Skeletal muscle satellite cell (primary cell): ENCODE measurements around the gene FRG2. TPM values are rescaled to one million over a fixed set of nuclear protein-coding genes. Genes with fewer than 3 reads are reported as not detected.
"Not testable (repeated sequence)": the region's sequence is repeated elsewhere in the genome, so short reads cannot be mapped to it uniquely, and the experiment has no call there.

Experiments used
- H3K27me3 ChIP-seq: 2 replicates; pipeline ENCODE4 v1.7.0; 2013; ENCODE audit warnings: low read length; ENCODE audit not compliant: control insufficient read depth, insufficient read depth
- H3K36me3 ChIP-seq: 2 replicates; pipeline ENCODE4 v1.7.0; 2013; ENCODE audit warnings: mild to moderate bottlenecking, control low read depth, low read length; ENCODE audit not compliant: insufficient read depth
- H3K4me1 ChIP-seq: 2 replicates; pipeline ENCODE4 v1.7.0; 2013; ENCODE audit warnings: low read length; ENCODE audit not compliant: control insufficient read depth, insufficient read depth
- H3K4me2 ChIP-seq: 2 replicates; pipeline ENCODE4 v1.7.0; 2013; ENCODE audit warnings: mild to moderate bottlenecking, low read length
- H3K4me3 ChIP-seq: 2 replicates; pipeline ENCODE4 v1.7.0; 2013; ENCODE audit warnings: low read length
- H3K9ac ChIP-seq: 2 replicates; pipeline ENCODE4 v1.7.0; 2013; ENCODE audit warnings: mild to moderate bottlenecking, low read depth, low read length, moderate library complexity
- H3K9me3 ChIP-seq: replicated peaks from 2 replicates; pipeline ENCODE4 v1.7.0; 2013; ENCODE audit warnings: mild to moderate bottlenecking, control low read depth, low read length
- total RNA-seq: library from RNA; depleted of rRNA; stranded (reverse); fragments of >200 nt; gene quantifications from 2 replicates; pipeline ENCODE4 v1.2.3, GENCODE V29; 2012; rRNA removed

The FRG2 gene
- not detected in 2 replicates for total RNA-seq

DNA sequence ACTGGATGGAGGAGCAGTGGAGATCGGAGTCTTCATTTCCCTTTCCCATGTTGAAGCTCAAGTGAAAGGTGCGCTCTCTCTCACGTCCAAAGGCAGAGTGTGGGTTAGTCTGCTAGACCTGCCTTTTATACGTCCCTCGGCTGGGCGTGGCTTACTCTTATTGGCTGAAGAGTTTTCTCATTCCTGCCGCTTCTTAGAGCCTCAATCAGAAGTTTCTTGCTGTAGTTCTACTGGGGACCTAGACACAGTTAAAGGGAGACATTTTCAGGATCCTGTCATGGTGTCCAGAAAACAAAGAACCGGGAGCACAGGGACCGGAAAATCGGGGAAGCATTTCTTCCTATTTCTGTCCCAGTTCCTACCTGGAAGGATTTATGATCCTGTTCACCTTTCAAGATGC, at the start of gene FRG2:
TSS of gene FRG2 (minus strand) at position 101 of the 400 bp plus-strand sequence. CDS start at position 49, 52 bp downstream.
- not testable (repeated sequence) for H3K27me3 ChIP-seq, H3K4me1 ChIP-seq, H3K9ac ChIP-seq

DNA sequence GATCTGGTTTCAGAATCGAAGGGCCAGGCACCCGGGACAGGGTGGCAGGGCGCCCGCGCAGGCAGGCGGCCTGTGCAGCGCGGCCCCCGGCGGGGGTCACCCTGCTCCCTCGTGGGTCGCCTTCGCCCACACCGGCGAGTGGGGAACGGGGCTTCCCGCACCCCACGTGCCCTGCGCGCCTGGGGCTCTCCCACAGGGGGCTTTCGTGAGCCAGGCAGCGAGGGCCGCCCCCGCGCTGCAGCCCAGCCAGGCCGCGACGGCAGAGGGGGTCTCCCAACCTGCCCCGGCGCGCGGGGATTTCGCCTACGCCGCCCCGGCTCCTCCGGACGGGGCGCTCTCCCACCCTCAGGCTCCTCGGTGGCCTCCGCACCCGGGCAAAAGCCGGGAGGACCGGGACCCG, 41.3 kb upstream of the FRG2 start:
- not testable (repeated sequence) for H3K36me3 ChIP-seq, H3K27me3 ChIP-seq, H3K4me2 ChIP-seq, H3K4me1 ChIP-seq, H3K9ac ChIP-seq, H3K4me3 ChIP-seq, H3K9me3 ChIP-seq

More for the DNA sequence above, at the start of gene FRG2:
- H3K4me2 ChIP-seq, H3K9me3 ChIP-seq, H3K4me3 ChIP-seq, H3K36me3 ChIP-seq: not testable (repeated sequence)

DNA sequence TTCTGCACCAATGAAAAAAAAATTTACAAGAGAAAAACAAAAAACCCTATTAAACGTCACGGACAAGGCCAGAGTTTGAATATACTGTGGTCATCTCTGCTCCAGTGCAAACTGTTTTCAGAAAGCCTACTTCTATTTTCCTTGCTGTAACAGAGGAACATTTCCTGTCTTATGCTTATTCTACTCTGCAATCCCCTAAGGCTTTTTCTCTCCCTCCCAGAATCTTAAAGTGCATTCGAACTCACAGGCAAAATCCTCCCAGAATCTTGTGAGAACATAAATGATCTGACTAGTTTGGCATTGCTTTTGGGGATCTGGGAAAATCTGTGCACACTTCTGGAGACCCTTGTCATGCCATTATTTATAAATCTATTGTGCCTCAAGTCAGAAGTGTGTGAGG, 37.7 kb upstream of the FRG2 start:
- not testable (repeated sequence) for H3K9me3 ChIP-seq, H3K4me1 ChIP-seq, H3K4me3 ChIP-seq, H3K36me3 ChIP-seq, H3K27me3 ChIP-seq, H3K4me2 ChIP-seq, H3K9ac ChIP-seq

DNA sequence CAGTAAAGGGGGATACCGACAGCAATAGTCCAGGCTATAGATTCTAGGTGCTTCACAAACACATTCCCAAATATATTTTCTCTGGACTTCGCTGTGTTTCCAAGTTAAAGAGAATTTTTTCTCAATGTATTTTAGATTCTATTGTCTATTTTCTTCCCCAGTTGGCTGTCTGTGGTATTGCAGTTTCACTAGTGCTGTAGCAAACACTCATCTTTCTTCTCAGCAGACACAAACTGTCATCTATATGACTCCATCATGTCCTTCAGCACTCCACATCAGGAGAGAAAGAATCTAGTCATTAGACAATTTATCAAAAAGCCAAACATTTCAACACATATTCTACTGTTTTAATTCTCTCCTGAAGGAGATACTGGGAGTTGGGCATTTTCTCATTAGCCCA, 37.3 kb upstream of the FRG2 start, which contains the start of gene DBET:
TSS of gene DBET (plus strand) at position 161 of the 400 bp plus-strand sequence.
- not testable (repeated sequence) for H3K36me3 ChIP-seq, H3K4me3 ChIP-seq, H3K4me1 ChIP-seq, H3K27me3 ChIP-seq, H3K9ac ChIP-seq, H3K9me3 ChIP-seq, H3K4me2 ChIP-seq

DNA sequence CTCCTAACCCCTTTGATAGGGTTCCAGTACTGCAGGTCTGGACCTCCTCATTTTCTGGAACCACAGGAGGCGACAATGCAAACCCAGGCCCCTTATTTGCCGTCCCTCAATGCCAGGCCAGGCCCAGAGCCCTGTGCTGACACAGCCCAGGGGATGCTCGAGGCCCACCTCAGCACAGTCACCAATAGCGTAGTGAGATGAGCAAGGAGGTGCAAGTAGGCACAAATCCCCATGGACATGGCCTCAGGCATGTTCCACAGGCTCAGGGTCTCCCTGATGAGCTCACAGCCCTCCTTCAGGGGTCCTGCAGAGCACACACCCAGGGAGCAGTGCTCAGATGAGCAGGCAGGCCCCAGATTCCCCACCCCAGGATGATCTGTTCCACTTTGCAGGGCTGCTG, 31.9 kb upstream of the FRG2 start:
- H3K27me3 ChIP-seq, result not testable (repeated sequence)

DNA sequence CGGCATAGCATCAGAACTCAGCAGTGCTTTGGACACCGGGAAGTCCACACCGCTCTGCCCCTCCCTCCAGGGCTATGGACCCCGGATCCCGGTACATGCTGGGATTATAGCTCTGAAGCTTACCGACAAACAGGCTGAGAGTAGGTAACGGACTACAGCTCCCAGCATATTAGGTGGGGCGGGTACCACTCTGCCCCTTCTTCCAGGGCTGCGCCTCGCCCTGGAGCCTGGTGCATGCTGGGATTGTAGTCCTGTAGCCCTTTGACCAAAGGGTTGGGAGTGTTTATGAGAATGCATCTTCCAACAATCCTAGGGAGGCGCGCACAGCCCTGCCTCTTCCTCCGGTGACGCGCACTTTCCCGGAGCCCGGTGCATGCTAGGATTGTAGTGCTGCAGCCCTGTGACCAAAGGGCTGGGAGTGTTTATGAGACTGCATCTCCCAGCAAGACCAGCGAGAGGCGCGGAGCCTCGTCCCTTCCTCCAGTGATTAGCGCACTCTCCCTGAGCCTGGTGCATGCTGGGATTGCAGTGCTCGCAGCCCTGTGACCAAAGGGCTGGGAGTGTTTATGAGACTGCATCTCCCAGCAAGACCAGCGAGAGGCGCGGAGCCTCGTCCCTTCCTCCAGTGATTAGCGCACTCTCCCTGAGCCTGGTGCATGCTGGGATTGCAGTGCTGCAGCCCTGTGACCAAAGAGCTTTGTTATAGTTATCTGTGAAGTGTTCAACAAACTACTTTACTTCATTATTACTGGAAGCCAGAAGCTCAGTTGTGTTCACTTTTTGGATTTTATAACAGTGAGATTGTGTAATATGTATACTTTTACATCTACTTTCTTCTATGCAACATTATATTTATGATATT, 22.6 kb upstream of the FRG2 start:
- not testable (repeated sequence) for H3K36me3 ChIP-seq, H3K27me3 ChIP-seq, H3K4me3 ChIP-seq, H3K4me2 ChIP-seq, H3K9me3 ChIP-seq, H3K4me1 ChIP-seq, H3K9ac ChIP-seq

More for the DNA sequence above, 31.9 kb upstream of the FRG2 start:
- not testable (repeated sequence) for H3K4me3 ChIP-seq, H3K4me2 ChIP-seq, H3K36me3 ChIP-seq, H3K9me3 ChIP-seq, H3K4me1 ChIP-seq, H3K9ac ChIP-seq

DNA sequence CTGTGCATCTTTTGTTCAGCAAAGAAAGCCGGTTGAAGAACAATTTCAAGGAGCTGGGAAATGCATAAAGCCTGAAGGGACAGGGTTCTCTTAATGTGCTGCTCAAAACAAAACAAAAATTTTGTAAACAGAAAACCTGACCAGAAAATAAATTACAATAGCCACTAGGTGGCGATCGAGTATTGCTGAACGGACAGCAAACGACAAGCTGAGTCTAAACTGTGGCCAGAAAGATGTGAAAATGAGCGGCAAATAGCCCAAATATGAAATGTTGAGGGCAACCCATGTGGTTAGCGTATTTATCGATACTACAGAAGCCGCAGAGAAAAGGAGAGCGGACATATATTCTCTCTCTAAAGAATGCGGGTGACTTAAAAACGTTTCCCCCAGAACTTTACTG, 20.6 kb upstream of the FRG2 start:
- not testable (repeated sequence) for H3K4me2 ChIP-seq, H3K4me1 ChIP-seq, H3K36me3 ChIP-seq, H3K4me3 ChIP-seq, H3K9me3 ChIP-seq, H3K27me3 ChIP-seq, H3K9ac ChIP-seq

DNA sequence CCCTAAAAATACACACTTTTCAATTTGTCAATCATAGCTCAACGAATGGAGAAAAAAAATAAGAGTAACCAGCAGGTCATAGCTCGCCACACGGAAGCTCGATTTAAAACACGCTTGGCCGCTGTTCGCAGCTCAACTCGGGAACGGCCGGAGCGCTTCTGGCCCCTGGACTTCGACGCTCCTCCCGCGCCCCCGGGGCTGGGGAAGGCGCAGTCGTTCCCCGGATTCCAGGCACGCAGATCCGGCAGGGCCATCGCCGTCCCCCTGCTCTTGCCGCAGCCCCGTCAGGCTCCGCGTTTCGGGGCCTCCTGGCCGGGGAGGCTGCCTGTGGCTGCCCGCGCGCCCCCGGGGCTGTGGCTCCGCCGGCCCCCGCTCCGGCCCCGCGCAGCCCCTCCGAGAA, 13.8 kb upstream of the FRG2 start:
- not testable (repeated sequence) for H3K4me3 ChIP-seq, H3K36me3 ChIP-seq, H3K9ac ChIP-seq, H3K4me2 ChIP-seq, H3K27me3 ChIP-seq, H3K9me3 ChIP-seq, H3K4me1 ChIP-seq

DNA sequence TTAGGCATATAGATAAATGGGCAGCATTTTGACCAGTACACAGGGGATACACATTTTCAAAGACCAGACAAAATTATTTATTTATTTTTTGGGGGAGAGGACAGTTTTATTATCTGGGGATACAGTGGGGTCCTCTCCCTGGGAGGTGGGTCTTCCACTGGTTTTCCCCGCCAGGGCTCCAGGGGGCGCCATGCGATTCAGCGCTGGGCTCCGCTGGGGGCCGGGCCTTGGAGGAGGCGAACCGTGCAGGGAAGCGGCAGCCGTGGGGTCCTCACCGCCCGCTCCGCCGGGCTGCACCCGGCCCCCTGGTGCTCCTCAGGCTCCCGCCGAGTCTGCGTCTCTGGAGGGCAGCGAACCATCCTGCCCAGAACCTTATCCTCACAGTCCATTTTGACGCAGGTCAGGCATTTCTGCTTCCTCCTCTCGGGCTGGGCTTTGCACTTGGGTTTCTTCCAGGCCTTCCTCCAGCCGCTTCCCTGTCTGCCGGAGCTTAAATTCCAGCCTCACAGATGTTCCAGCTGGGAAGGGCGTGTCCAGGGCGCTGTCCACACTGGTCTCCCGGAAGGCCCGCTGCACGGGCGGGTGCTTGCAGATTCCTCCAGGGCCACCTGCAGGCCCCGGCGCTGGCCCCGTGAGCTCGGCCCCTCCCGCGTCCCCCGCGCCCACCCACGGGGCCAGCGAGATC, 10.8 kb upstream of the FRG2 start:
- not testable (repeated sequence) for H3K9ac ChIP-seq, H3K9me3 ChIP-seq, H3K27me3 ChIP-seq, H3K4me3 ChIP-seq, H3K4me1 ChIP-seq, H3K36me3 ChIP-seq, H3K4me2 ChIP-seq

DNA sequence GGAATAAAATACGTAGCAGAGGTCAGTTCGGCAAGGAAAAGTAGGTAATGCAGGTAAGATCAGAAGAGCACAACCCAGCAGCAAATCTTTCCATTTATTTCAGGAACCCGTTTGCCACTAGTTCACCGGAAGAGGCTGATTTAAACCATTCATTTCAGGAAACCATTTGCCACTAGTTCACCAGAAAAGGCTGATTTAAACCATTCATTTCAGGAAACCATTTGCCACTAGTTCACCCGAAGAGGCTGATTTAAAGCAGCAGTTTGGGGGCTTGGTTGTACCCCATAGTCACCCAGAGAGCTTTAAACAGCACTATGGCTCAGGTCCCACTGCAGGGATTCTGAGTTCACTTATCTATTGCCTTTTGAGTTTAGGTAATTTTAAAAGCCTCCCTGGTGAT, 4.2 kb upstream of the FRG2 start:
- not testable (repeated sequence) for H3K36me3 ChIP-seq, H3K4me1 ChIP-seq, H3K9me3 ChIP-seq, H3K4me2 ChIP-seq, H3K4me3 ChIP-seq, H3K9ac ChIP-seq, H3K27me3 ChIP-seq

DNA sequence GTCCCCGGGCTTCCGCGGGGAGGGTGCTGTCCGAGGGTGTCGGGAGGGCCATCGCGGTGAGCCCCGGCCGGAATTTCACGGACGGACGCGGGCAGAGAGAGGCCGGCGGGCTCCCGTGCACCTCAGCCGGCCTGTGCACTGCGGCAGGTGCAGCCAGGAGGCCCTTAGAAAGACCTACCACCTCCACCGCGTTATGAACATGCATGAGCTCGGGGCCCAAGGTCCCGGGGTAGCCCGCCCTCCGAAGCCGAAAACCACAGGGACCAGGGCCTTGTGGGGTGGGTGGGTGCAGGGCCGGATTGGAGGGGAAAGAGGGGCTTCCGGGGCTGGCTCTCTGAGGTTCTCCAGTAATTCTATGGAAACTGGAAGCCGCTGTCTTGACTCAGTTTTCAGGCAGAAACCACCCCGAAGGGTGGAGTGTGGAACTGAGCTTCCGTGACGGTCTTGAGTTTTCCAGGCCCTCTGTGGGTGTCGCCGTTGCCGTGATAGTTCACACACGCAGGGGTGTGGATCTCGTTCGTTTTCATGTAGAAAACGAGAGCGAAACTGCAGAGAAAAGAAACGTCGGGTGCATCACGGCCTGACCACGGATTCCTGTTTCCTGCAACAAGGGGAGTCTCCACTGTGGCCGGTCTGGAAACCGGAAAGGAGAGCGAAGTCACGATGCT, 4.3 kb downstream of the FRG2 start:
- H3K27me3 ChIP-seq, result peaks cover 39% of the 10 kb centered on the region
- H3K9ac ChIP-seq, H3K4me3 ChIP-seq, H3K4me2 ChIP-seq, H3K36me3 ChIP-seq, H3K9me3 ChIP-seq, H3K4me1 ChIP-seq: not testable (repeated sequence)
